Measurements from ENCODE around the gene PLCB1. TPM values are rescaled to one million over a fixed set of nuclear protein-coding genes. Genes with fewer than 3 reads are reported as not detected.

The PLCB1 gene
- total and polyA plus RNA-seq, 8 donors, result 8.8 to 27.7 (median 19.2) TPM

DNA sequence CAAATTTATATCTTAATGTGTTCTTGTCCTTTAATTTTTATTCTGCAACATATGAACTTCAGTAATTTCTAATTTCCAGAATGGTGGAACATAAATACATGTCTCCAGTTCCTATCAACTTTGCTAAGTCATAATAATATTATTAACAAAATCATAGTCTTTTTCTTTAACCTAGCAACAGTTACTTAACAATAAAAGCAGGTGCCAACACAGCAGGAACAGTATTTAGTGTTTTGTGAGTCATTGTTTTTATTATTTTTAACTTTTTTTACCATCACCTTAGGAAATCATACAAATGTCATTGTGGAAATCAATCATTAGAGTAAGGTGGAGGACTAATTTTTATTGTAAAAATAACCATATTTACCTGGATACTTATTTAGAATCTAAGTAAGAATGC lies 133.5 kb downstream of the PLCB1 start:
- no peak for ATAC-seq
- TF ChIP-seq, protein P1, sequence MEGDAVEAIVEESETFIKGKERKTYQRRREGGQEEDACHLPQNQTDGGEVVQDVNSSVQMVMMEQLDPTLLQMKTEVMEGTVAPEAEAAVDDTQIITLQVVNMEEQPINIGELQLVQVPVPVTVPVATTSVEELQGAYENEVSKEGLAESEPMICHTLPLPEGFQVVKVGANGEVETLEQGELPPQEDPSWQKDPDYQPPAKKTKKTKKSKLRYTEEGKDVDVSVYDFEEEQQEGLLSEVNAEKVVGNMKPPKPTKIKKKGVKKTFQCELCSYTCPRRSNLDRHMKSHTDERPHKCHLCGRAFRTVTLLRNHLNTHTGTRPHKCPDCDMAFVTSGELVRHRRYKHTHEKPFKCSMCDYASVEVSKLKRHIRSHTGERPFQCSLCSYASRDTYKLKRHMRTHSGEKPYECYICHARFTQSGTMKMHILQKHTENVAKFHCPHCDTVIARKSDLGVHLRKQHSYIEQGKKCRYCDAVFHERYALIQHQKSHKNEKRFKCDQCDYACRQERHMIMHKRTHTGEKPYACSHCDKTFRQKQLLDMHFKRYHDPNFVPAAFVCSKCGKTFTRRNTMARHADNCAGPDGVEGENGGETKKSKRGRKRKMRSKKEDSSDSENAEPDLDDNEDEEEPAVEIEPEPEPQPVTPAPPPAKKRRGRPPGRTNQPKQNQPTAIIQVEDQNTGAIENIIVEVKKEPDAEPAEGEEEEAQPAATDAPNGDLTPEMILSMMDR (IDR thresholded peaks at IDR 0.05), result no peak
- intact Hi-C loops (cut with DNase I), result no loop called here

GRCh38 chr20:8267009-8267408 lies 134.9 kb downstream of the PLCB1 start:
- H3K27me3 ChIP-seq, result no peaks in the 10 kb centered on the region
- H3K4me1 ChIP-seq, result no peaks in the 10 kb centered on the region
- TF ChIP-seq, protein P1 (IDR thresholded peaks at IDR 0.05), result no peak
- ATAC-seq (no peak), DNase-seq (no peak)
- no peak overlapping the region for H3K27ac ChIP-seq
- intact Hi-C loops (cut with DNase I), result no loop called here
- H3K9me3 ChIP-seq, result no peaks in the 10 kb centered on the region
- H3K36me3 ChIP-seq, result no peaks in the 10 kb centered on the region
- no peak overlapping the region for H3K4me3 ChIP-seq

More for the DNA sequence above, 133.5 kb downstream of the PLCB1 start:
- Histone ChIP-seq H3K4me3 (no peak overlapping the region), H3K4me1 (no peaks in the 10 kb centered on the region), H3K27ac (no peak overlapping the region), H3K27me3 (no peaks in the 10 kb centered on the region), H3K36me3 (no peaks in the 10 kb centered on the region), H3K9me3 (no peaks in the 10 kb centered on the region)
- DNase-seq, result no peak

GRCh38 chr20:8271727-8272126 lies 139.7 kb downstream of the PLCB1 start:
- Histone ChIP-seq H3K4me3 (no peak overlapping the region), H3K36me3 (no peaks in the 10 kb centered on the region), H3K27me3 (no peaks in the 10 kb centered on the region), H3K4me1 (no peaks in the 10 kb centered on the region), H3K9me3 (no peaks in the 10 kb centered on the region), H3K27ac (no peak overlapping the region)
- ATAC-seq (no peak), DNase-seq (no peak)
- intact Hi-C loops (cut with DNase I), result no loop called here
- TF ChIP-seq, protein P1 (IDR thresholded peaks at IDR 0.05), result no peak

GRCh38 chr20:8272766-8273165 lies 140.7 kb downstream of the PLCB1 start:
- Histone ChIP-seq H3K9me3 (no peaks in the 10 kb centered on the region), H3K36me3 (no peaks in the 10 kb centered on the region), H3K27ac (no peak overlapping the region), H3K4me1 (no peaks in the 10 kb centered on the region), H3K4me3 (no peak overlapping the region), H3K27me3 (no peaks in the 10 kb centered on the region)
- DNase-seq, result no peak
- no peak for ATAC-seq
- TF ChIP-seq, protein P1 (IDR thresholded peaks at IDR 0.05), result no peak
- intact Hi-C loops (cut with DNase I), result no loop called here

- Histone ChIP-seq H3K4me3 (no peak overlapping the region), H3K27me3 (no peaks in the 10 kb centered on the region), H3K27ac (no peak overlapping the region), H3K4me1 (no peaks in the 10 kb centered on the region), H3K36me3 (no peaks in the 10 kb centered on the region), H3K9me3 (no peaks in the 10 kb centered on the region)
- intact Hi-C loops (cut with DNase I), result no loop called here
- TF ChIP-seq, protein P1 (IDR thresholded peaks at IDR 0.05), result no peak
- ATAC-seq, result no peak
- DNase-seq, result no peak
These were observed 152.8 kb downstream of the PLCB1 start for GRCh38 chr20:8284902-8285301.
